ENCODE results near the gene KCNJ6. TPM values are rescaled to one million over a fixed set of nuclear protein-coding genes. Genes with fewer than 3 reads are reported as not detected.

KCNJ6 gene
- total and polyA plus RNA-seq, 3 donors from 2014 or later, result 0.24 to 0.25 (median 0.25) TPM

DNA sequence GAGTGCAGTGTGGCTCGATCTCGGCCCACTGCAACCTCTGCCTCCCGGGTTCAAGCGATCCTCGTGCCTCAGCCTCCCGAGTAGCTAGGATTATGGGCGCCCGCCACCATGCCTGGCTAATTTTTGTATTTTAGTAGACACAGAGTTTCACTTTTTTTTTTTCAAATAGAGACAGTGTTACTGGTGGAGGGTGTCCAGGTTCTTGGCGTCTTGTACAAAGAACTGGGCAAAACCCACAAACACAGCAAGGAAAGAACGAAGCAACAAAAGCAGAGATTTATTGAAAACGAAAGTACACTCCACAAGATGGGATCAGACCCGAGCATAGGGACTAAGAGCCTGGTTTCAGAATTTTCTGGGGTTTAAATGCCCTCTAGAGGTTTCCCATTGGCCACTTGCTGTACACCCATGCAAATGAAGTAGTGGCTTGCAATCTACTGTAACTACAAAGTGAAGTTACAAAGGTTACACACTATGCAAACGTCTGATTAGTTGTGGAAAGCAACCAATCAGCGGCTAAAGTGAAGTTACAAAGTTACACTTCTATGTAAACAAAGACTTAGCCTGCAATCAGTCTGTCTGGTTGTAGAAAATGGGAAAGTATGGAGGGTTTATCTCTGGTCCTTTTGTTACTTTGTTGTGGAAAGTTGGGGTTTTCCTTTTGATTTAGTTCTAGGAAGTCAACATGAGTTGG, 350.6 kb downstream of the KCNJ6 start:
- H3K9me3 ChIP-seq, result no peaks in the 10 kb centered on the region
- no peak overlapping the region for H3K4me3 ChIP-seq
- H3K4me1 ChIP-seq, result peaks cover 23% of the 10 kb centered on the region
- peak; percentile 69 for DNase-seq
- WGBS, 2 donors, result 37 to 42% methylated on average over 14 of the region's 14 CpGs
- H3K27ac ChIP-seq, result peak overlapping the region in 1 of 2 donors; percentile 1
- no peaks in the 10 kb centered on the region for H3K27me3 ChIP-seq
- TF ChIP-seq, protein P1, sequence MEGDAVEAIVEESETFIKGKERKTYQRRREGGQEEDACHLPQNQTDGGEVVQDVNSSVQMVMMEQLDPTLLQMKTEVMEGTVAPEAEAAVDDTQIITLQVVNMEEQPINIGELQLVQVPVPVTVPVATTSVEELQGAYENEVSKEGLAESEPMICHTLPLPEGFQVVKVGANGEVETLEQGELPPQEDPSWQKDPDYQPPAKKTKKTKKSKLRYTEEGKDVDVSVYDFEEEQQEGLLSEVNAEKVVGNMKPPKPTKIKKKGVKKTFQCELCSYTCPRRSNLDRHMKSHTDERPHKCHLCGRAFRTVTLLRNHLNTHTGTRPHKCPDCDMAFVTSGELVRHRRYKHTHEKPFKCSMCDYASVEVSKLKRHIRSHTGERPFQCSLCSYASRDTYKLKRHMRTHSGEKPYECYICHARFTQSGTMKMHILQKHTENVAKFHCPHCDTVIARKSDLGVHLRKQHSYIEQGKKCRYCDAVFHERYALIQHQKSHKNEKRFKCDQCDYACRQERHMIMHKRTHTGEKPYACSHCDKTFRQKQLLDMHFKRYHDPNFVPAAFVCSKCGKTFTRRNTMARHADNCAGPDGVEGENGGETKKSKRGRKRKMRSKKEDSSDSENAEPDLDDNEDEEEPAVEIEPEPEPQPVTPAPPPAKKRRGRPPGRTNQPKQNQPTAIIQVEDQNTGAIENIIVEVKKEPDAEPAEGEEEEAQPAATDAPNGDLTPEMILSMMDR (IDR thresholded peaks at IDR 0.05), result peak in 2 of 3 experiments; percentile 17 to 18
- TF ChIP-seq POLR2A (IDR thresholded peaks at IDR 0.05), result no peak
- intact Hi-C loops (cut with DNase I; ENCODE audit: low total_unique reads), result no loop called here
- no peaks in the 10 kb centered on the region for H3K36me3 ChIP-seq (ENCODE audit: low read depth, missing control alignments)

DNA sequence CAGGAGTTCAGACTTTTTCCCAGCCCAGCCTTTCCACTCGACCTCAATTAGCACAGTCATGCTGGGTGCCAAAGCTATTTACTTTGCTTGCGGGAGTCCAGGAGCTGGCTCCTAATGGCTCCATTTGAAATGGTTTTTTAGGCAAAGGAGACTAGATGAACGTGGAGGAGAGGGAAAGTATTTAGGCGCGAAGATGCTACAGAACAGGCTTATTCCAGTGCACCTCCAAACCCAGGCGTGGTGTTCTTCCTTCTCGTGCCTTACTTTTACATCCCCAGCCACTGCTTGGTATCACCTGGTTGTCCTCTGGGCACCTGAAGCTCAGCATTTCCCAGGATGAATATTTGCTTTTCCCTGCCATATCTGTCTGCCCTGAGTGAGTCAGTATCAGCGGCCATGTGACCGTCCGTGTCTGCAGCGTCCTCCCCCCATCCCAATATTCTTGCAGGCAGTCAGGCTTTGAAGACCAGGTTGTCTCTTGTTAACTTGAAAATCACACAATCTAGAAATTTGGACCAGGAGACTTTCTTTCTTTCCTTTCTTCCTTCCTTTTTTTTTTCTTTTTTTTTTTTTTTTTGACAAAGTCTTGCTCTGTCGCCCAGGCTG, 351.2 kb downstream of the KCNJ6 start:
- H3K27ac ChIP-seq, result peak overlapping the region; percentile 1 to 76
- H3K4me1 ChIP-seq, result peaks cover 23% of the 10 kb centered on the region
- WGBS, 2 donors, result 53 to 57% methylated on average over 12 of the region's 12 CpGs
- TF ChIP-seq, protein P1 (IDR thresholded peaks at IDR 0.05), result no peak
- TF ChIP-seq POLR2A (IDR thresholded peaks at IDR 0.05), result no peak
- intact Hi-C loops (cut with DNase I; ENCODE audit: low total_unique reads), result no loop called here
- H3K9me3 ChIP-seq, result no peaks in the 10 kb centered on the region
- no peak for DNase-seq
- peak overlapping the region in 1 of 2 donors; percentile 72 for H3K4me3 ChIP-seq
- no peaks in the 10 kb centered on the region for H3K36me3 ChIP-seq (ENCODE audit: low read depth, missing control alignments)
- no peaks in the 10 kb centered on the region for H3K27me3 ChIP-seq

DNA sequence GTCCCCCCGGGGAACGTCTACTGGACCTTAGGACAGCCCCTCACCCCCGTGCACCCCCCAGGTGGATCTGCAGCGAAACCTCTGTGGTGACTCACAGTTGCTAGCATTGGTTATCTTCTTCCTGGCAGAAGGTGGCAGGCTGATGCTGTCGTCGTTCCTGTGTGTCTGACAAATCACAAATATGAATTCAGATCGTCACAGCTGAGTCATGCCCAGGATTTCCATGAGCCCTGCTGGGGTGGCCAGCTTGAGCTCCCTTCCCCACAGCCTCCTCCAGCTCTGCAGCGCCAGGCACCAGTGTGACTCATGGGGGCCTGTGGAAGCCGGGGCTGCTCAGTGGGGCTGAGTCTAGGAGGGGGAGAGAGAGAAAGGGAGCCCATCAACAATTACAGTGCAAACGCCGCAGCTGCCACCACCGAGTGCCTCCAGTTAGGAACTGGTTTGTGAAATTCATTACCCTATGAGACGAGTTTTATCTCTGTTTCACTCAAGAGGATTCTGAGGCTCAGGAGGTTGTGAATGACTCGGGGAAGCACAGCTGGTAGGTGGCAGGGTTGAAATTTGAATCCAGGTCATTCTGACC, 351.8 kb downstream of the KCNJ6 start:
- Histone ChIP-seq H3K27ac (peak overlapping the region; percentile 47 to 76), H3K27me3 (no peaks in the 10 kb centered on the region), H3K36me3 (ENCODE audit: low read depth, missing control alignments) (no peaks in the 10 kb centered on the region), H3K4me3 (peak overlapping the region; percentile 65 to 72), H3K4me1 (peaks cover 23% of the 10 kb centered on the region), H3K9me3 (no peaks in the 10 kb centered on the region)
- 17 to 20% methylated on average over 14 of the region's 14 CpGs for WGBS, 2 donors
- peak; percentile 52 for DNase-seq
- intact Hi-C loops (cut with DNase I; ENCODE audit: low total_unique reads), result no loop called here
- no peak for TF ChIP-seq POLR2A (IDR thresholded peaks at IDR 0.05)
- TF ChIP-seq, protein P1 (IDR thresholded peaks at IDR 0.05), result no peak

DNA sequence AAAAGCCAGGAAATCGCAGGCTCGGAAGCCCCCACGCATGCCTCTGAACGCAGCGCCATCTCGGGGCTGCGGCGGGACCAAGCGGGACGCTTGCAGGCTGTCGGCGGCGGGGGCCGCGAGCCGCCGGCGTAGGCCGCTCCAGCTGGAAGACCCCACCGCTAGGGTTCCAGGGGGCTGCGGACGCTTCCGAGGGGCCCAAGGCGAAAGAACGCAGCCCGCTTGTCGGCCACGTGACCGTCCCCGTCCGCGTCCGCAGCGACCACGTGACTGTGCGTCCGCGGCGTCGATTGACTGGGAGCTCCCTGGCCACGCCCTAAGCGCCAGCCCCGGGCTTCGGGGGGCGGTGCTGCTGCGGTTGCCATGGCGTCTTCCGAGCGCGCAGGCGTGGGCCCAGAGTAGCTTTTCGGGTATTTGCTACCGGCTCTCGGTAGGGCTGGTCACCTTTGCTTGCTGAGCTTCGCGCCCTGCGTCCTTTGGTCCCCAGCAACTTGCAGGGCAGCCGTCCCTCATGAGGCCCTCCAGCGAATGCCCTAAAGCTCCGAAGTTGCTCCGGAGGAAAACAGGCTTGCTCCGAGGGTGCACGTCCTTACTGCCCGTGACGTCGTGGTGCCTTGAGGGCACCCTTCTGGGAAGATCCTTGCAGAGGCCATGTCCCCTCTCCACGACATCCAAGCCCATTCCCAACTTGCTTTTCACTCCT, 352.5 kb downstream of the KCNJ6 start:
- H3K27me3 ChIP-seq, result no peaks in the 10 kb centered on the region
- H3K27ac ChIP-seq, result peak overlapping the region; percentile 47 to 76
- TF ChIP-seq, protein P1 (IDR thresholded peaks at IDR 0.05), result peak; percentile 26 to 37 (median 34)
- no peak for TF ChIP-seq POLR2A (IDR thresholded peaks at IDR 0.05)
- 0% methylated on average over 1 to 60 of the region's 67 CpGs for WGBS, 2 donors
- H3K4me3 ChIP-seq, result peak overlapping the region; percentile 65 to 72
- intact Hi-C loops (cut with DNase I; ENCODE audit: low total_unique reads), result no loop called here
- DNase-seq, result peak; percentile 96
- no peaks in the 10 kb centered on the region for H3K36me3 ChIP-seq (ENCODE audit: low read depth, missing control alignments)
- no peaks in the 10 kb centered on the region for H3K9me3 ChIP-seq
- peaks cover 23% of the 10 kb centered on the region for H3K4me1 ChIP-seq

All from testis (tissue), 3 donors.